ENCODE results near the gene WASL. TPM values are rescaled to one million over a fixed set of nuclear protein-coding genes. Genes with fewer than 3 reads are reported as not detected.
"Not testable (repeated sequence)": the region's sequence is repeated elsewhere in the genome, so short reads cannot be mapped to it uniquely, and the experiment has no call there.

Gene WASL
- total RNA-seq, 6 donors from 2014 or later: 24.1 to 62.2 (median 31.3) TPM

GRCh38 chr7:123637878-123638277 lies 110.9 kb downstream of the WASL start:
- Histone ChIP-seq H3K36me3 (no peaks in the 10 kb centered on the region), H3K4me3 (no peak overlapping the region), H3K4me1 (no peaks in the 10 kb centered on the region), H3K27ac (no peak overlapping the region), H3K27me3 (no peaks in the 10 kb centered on the region), H3K9me3 (no peaks in the 10 kb centered on the region)
- WGBS, 2 donors: 80 to 87% methylated on average over 2 of the region's 2 CpGs
- no peak for DNase-seq
- no peak for ATAC-seq (ENCODE audit: low FRiP score in 2 of 2)
- TF ChIP-seq EP300 (IDR thresholded peaks at IDR 0.05) (no peak), CTCF (IDR thresholded peaks at IDR 0.05) (no peak), POLR2A (IDR thresholded peaks at IDR 0.05) (no peak), POLR2AphosphoS5 (IDR thresholded peaks at IDR 0.05) (no peak)

GRCh38 chr7:123637203-123637602 lies 111.6 kb downstream of the WASL start:
- DNase-seq: no peak
- no peaks in the 10 kb centered on the region for H3K4me1 ChIP-seq
- no peak overlapping the region for H3K4me3 ChIP-seq
- ATAC-seq (ENCODE audit: low FRiP score in 2 of 2): no peak
- no peaks in the 10 kb centered on the region for H3K9me3 ChIP-seq
- no peaks in the 10 kb centered on the region for H3K27me3 ChIP-seq
- WGBS, 2 donors: 63 to 66% methylated on average over 3 of the region's 3 CpGs
- H3K36me3 ChIP-seq: no peaks in the 10 kb centered on the region
- TF ChIP-seq EP300 (IDR thresholded peaks at IDR 0.05) (no peak), CTCF (IDR thresholded peaks at IDR 0.05) (no peak), POLR2AphosphoS5 (IDR thresholded peaks at IDR 0.05) (no peak), POLR2A (IDR thresholded peaks at IDR 0.05) (no peak)
- no peak overlapping the region for H3K27ac ChIP-seq

- peak in 1 of 2 donors; percentile 59 for ATAC-seq (ENCODE audit: low FRiP score in 2 of 2)
- Histone ChIP-seq H3K4me3 (no peak overlapping the region), H3K4me1 (no peaks in the 10 kb centered on the region), H3K9me3 (no peaks in the 10 kb centered on the region), H3K27me3 (no peaks in the 10 kb centered on the region), H3K27ac (no peak overlapping the region), H3K36me3 (no peaks in the 10 kb centered on the region)
- no peak for DNase-seq
- TF ChIP-seq CTCF (IDR thresholded peaks at IDR 0.05) (peak in 3 of 6 experiments; percentile 21 to 37 (median 26)), POLR2AphosphoS5 (IDR thresholded peaks at IDR 0.05) (no peak), POLR2A (IDR thresholded peaks at IDR 0.05) (no peak), EP300 (IDR thresholded peaks at IDR 0.05) (no peak)
- 39 to 43% methylated on average over 4 of the region's 4 CpGs for WGBS, 2 donors
Measured at GRCh38 chr7:123635551-123636359, 113.0 kb downstream of the WASL start.

- H3K4me3 ChIP-seq; ATAC-seq (ENCODE audit: low FRiP score in 2 of 2); H3K9me3 ChIP-seq; H3K4me1 ChIP-seq; H3K36me3 ChIP-seq; DNase-seq; H3K27me3 ChIP-seq; H3K27ac ChIP-seq: not testable (repeated sequence)
- WGBS, 2 donors: 78 to 79% methylated on average over 2 of the region's 2 CpGs
Measured at GRCh38 chr7:123634011-123634573, 114.7 kb downstream of the WASL start.

GRCh38 chr7:123633553-123633952 lies 115.2 kb downstream of the WASL start:
- TF ChIP-seq POLR2A (IDR thresholded peaks at IDR 0.05): no peak
- TF ChIP-seq CTCF (IDR thresholded peaks at IDR 0.05): no peak
- TF ChIP-seq EP300 (IDR thresholded peaks at IDR 0.05): no peak
- TF ChIP-seq POLR2AphosphoS5 (IDR thresholded peaks at IDR 0.05): no peak
- no peak for DNase-seq
- no peak overlapping the region for H3K4me3 ChIP-seq
- H3K4me1 ChIP-seq: no peaks in the 10 kb centered on the region
- H3K27ac ChIP-seq: no peak overlapping the region
- no peaks in the 10 kb centered on the region for H3K36me3 ChIP-seq
- ATAC-seq (ENCODE audit: low FRiP score in 2 of 2): no peak
- no peaks in the 10 kb centered on the region for H3K27me3 ChIP-seq
- WGBS, 2 donors: 77 to 82% methylated on average over 7 of the region's 7 CpGs
- no peaks in the 10 kb centered on the region for H3K9me3 ChIP-seq
